HCT116 (cell line): Measurements from ENCODE around the gene TSPO. TPM values are rescaled to one million over a fixed set of nuclear protein-coding genes. Genes with fewer than 3 reads are reported as not detected.

Experiments
- ATAC-seq: fragments of 200-7000 bp; cut with Tn5 transposase; 2 replicates; pipeline ENCODE4 v1.9.1; 2020; ENCODE audit warnings: mild to moderate bottlenecking, moderate library complexity
- BruUV-seq: library from RNA; stranded (reverse); fragments of 400-500 nt; replicated peaks from 2 replicates; lab custom pipeline; 2021; lab: Mats Ljungman, UMichigan
- CTCF ChIA-PET: fragments of 300-600 bp; sonication (Branson Sonifier 250); formaldehyde crosslinking; loops from one replicate; lab custom pipeline; 2021; ENCODE audit warnings: antibody characterized with exemption; lab: Charles Lee
- POLR2A ChIA-PET: fragments of 300-600, 350-600 bp; sonication (Branson Sonifier 250); formaldehyde crosslinking; loops from one replicate; lab custom pipeline; 2021; ENCODE audit warnings: antibody characterized with exemption; lab: Charles Lee
- RAD21 ChIA-PET, 2 experiments: fragments of 300-600 bp; sonication (Branson Sonifier 250); formaldehyde crosslinking; loops; one replicate each; lab custom pipeline; 2023; ENCODE audit warnings: low total read pairs in 2 of 2; ENCODE audit not compliant: uncharacterized antibody in 2 of 2, unreplicated experiment in 2 of 2, low non-redundant PET in 1 of 2; lab: Charles Lee
- DNase-seq: peaks from one replicate; pipeline ENCODE4 v3.0.0-alpha.2; 2010; ENCODE audit warnings: low read depth, low spot score
- H2AFZ ChIP-seq: fragments of 200-600 bp; shearing (Covaris generic), sonication (generic); 2 replicates; pipeline ENCODE4 v1.6.1; 2017; ENCODE audit warnings: low read depth, mixed run types, mixed read lengths, antibody characterized with exemption, low read length; ENCODE audit not compliant: poor library complexity, severe bottlenecking
- H3K27ac ChIP-seq: 2 replicates; pipeline ENCODE4 v1.5.1; 2012; ENCODE audit warnings: low read depth, low read length
- H3K27me3 ChIP-seq: fragments of 200-600 bp; sonication (generic); 2 replicates; pipeline ENCODE4 v1.6.1; 2016; ENCODE audit warnings: mixed run types, low read length, mixed read lengths; ENCODE audit not compliant: insufficient read depth
- H3K36me3 ChIP-seq, 2 experiments: fragments of 200-500 bp in 1 of 2; fragments of 200-600 bp in 1 of 2; sonication (Bioruptor generic) in 1 of 2; sonication (generic) in 1 of 2; 2 replicates each; pipeline versions ENCODE4 v1.5.1 to v1.6.1; 2014 to 2016; ENCODE audit warnings: low read length in 2 of 2, inconsistent platforms in 1 of 2, mixed read lengths in 1 of 2, mixed run types in 1 of 2; ENCODE audit not compliant: insufficient read depth in 2 of 2, control insufficient read depth in 1 of 2
- H3K4me1 ChIP-seq, 2 experiments: fragments of 200-600 bp in 1 of 2; sonication (generic) in 1 of 2; 2 replicates each; pipeline versions ENCODE4 v1.5.1 to v1.6.1; 2012 to 2017; ENCODE audit warnings: low read length in 2 of 2, inconsistent platforms in 1 of 2, mild to moderate bottlenecking in 1 of 2, mixed read lengths in 1 of 2, mixed run types in 1 of 2, moderate library complexity in 1 of 2; ENCODE audit not compliant: insufficient read depth in 2 of 2, control insufficient read depth in 1 of 2
- H3K4me2 ChIP-seq: fragments of 200-600 bp; sonication (generic); 2 replicates; pipeline ENCODE4 v1.6.1; 2017; ENCODE audit warnings: mixed run types, low read length, mixed read lengths
- H3K4me3 ChIP-seq, 2 experiments: fragments of 200-600 bp in 1 of 2; sonication (generic) in 1 of 2; replicated peaks in 1 of 2; 2 replicates each; pipeline ENCODE4 v1.5.1; 2011 to 2016; ENCODE audit warnings: low read length in 2 of 2, control low read depth in 1 of 2, low read depth in 1 of 2, mild to moderate bottlenecking in 1 of 2, mixed read lengths in 1 of 2, mixed run types in 1 of 2
- H3K79me2 ChIP-seq: fragments of 200-600 bp; sonication (generic); 2 replicates; pipeline ENCODE4 v1.6.1; 2017; ENCODE audit warnings: mild to moderate bottlenecking, mixed run types, low read length, moderate library complexity, mixed read lengths; ENCODE audit not compliant: insufficient read depth
- H3K9ac ChIP-seq: fragments of 200-600 bp; sonication (generic); 2 replicates; pipeline ENCODE4 v1.6.1; 2016; ENCODE audit warnings: low read length, mixed read lengths
- H3K9me2 ChIP-seq: fragments of 200-600 bp; sonication (generic), shearing (Covaris generic); 2 replicates; pipeline ENCODE4 v1.6.1; 2017; ENCODE audit warnings: mixed run types, mild to moderate bottlenecking, moderate library complexity; ENCODE audit not compliant: insufficient read depth
- H3K9me3 ChIP-seq, 2 experiments: fragments of 200-500 bp in 1 of 2; fragments of 200-600 bp in 1 of 2; sonication (Bioruptor generic) in 1 of 2; sonication (generic) in 1 of 2; 2 replicates each; pipeline ENCODE4 v1.6.1; 2014 to 2017; ENCODE audit warnings: low read length in 2 of 2, mixed read lengths in 2 of 2, inconsistent platforms in 1 of 2, low read depth in 1 of 2, mild to moderate bottlenecking in 1 of 2, mixed run types in 1 of 2, moderate library complexity in 1 of 2; ENCODE audit not compliant: control insufficient read depth in 1 of 2, insufficient read depth in 1 of 2
- H4K20me1 ChIP-seq: fragments of 200-600 bp; sonication (generic), shearing (Covaris generic); 2 replicates; pipeline ENCODE4 v1.6.1; 2017; ENCODE audit warnings: mixed run types, mild to moderate bottlenecking, moderate library complexity; ENCODE audit not compliant: insufficient read depth
- ATF3 ChIP-seq: IDR thresholded peaks from 2 replicates; pipeline ENCODE4 v1.6.1; 2012
- CBX3 ChIP-seq: IDR thresholded peaks from 2 replicates; pipeline ENCODE4 v1.6.1; 2012; ENCODE audit warnings: low read depth
- CEBPB ChIP-seq: IDR thresholded peaks from 2 replicates; pipeline ENCODE4 v1.6.1; 2012; ENCODE audit warnings: low read depth
- CTCF ChIP-seq, 3 experiments: fragments of 200-600 bp in 1 of 3; sonication (generic) in 1 of 3; IDR thresholded peaks in 2 of 3; conservative IDR thresholded peaks in 1 of 3; 2 replicates each; pipeline ENCODE4 v1.5.1; 2012 to 2017; ENCODE audit warnings: low read depth in 2 of 3, low read length in 2 of 3, antibody characterized with exemption in 1 of 3, borderline replicate concordance in 1 of 3, control low read depth in 1 of 3, mild to moderate bottlenecking in 1 of 3, mixed read lengths in 1 of 3, mixed run types in 1 of 3, moderate library complexity in 1 of 3; ENCODE audit not compliant: insufficient read depth in 1 of 3
- EGR1 ChIP-seq: IDR thresholded peaks from 2 replicates; pipeline ENCODE4 v1.6.1; 2012; ENCODE audit warnings: low read depth
- ELF1 ChIP-seq: IDR thresholded peaks from 2 replicates; pipeline ENCODE4 v1.6.1; 2012; ENCODE audit warnings: low read depth, borderline replicate concordance
- EZH2 ChIP-seq: fragments of 200-600 bp; sonication (generic); IDR thresholded peaks from 2 replicates; pipeline ENCODE4 v1.6.1; 2017; ENCODE audit warnings: antibody characterized with exemption, mixed run types
- EZH2phosphoT487 ChIP-seq: fragments of 200-600 bp; IDR thresholded peaks from 2 replicates; pipeline ENCODE4 v1.6.1; 2018; ENCODE audit warnings: antibody characterized with exemption, borderline replicate concordance
- FOSL1 ChIP-seq: IDR thresholded peaks from 2 replicates; pipeline ENCODE4 v1.6.1; 2012; ENCODE audit warnings: low read depth
- JUND ChIP-seq: IDR thresholded peaks from 2 replicates; pipeline ENCODE4 v1.6.1; 2012
- MAX ChIP-seq: IDR thresholded peaks from 2 replicates; pipeline ENCODE4 v1.6.1; 2012
- POLR2A ChIP-seq: IDR thresholded peaks from 2 replicates; pipeline ENCODE4 v1.7.0; 2011; ENCODE audit warnings: borderline replicate concordance; ENCODE audit not compliant: insufficient read depth, insufficient read length; ENCODE audit errors: extremely low read depth
- POLR2AphosphoS5 ChIP-seq: IDR thresholded peaks from 2 replicates; pipeline ENCODE4 v1.6.1; 2011; ENCODE audit warnings: mild to moderate bottlenecking, low read depth, low read length, moderate library complexity
- RAD21 ChIP-seq: IDR thresholded peaks from 2 replicates; pipeline ENCODE4 v1.6.1; 2012; ENCODE audit warnings: low read depth, mild to moderate bottlenecking
- SIN3A ChIP-seq: IDR thresholded peaks from 2 replicates; pipeline ENCODE4 v1.6.1; 2012; ENCODE audit warnings: low read depth
- SRF ChIP-seq: IDR thresholded peaks from 2 replicates; pipeline ENCODE4 v1.6.1; 2012; ENCODE audit warnings: low read depth
- TCF7L2 ChIP-seq: IDR thresholded peaks from 2 replicates; pipeline ENCODE4 v1.7.0; 2011; ENCODE audit warnings: borderline replicate concordance, inconsistent platforms; ENCODE audit not compliant: insufficient read depth, insufficient read length; ENCODE audit errors: extremely low read depth
- YY1 ChIP-seq: IDR thresholded peaks from 2 replicates; pipeline ENCODE4 v1.6.1; 2011; ENCODE audit warnings: low read length, low read depth, moderate library complexity, mild to moderate bottlenecking; ENCODE audit not compliant: insufficient replicate concordance; ENCODE audit errors: extremely low read depth
- ZFX ChIP-seq: fragments of 450-650 bp; IDR thresholded peaks from 2 replicates; pipeline ENCODE4 v1.6.1; 2017
- ZNF274 ChIP-seq: fragments of 200-500 bp; sonication (Bioruptor generic); IDR thresholded peaks from 2 replicates; pipeline ENCODE4 v1.6.1; 2014; ENCODE audit warnings: mild to moderate bottlenecking, low read depth, low read length, inconsistent platforms
- intact Hi-C: fragments of 100-400 bp; cut with micrococcal nuclease; formaldehyde crosslinking; loops from 2 replicates; pipeline ENCODE4 v1.10.0; 2022
- total RNA-seq: library from RNA; stranded (reverse); gene quantifications from one replicate; pipeline ENCODE4 v1.2.1, GENCODE V29; 2021; ENCODE audit not compliant: unreplicated experiment
- TF ChIP-seq, protein P1 (sequence below): IDR thresholded peaks from 2 replicates; pipeline ENCODE4 v1.6.1; 2011; ENCODE audit warnings: mild to moderate bottlenecking, low read length, moderate library complexity; ENCODE audit not compliant: insufficient replicate concordance; ENCODE audit errors: extremely low read depth

TSPO gene
- total RNA-seq, 1 experiment from 2014 or later = 192 TPM

DNA sequence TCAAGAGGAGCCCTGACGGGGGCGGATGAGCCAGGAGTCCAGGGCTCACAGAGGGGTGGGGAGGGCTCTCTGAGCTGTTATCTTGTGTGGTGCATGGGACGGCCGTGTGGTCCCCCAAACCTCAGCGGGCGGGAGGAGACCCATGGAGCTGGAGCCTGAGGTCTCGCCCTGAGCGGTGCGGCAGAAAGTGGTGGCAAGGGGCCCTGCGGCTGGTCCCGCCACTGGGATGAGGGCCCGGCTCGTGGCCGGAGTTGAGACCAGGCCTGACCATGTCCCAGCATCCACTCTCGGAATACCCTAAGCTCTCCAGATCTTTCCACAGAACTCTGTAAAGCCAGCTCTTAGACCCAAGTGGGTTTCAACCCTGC lies 58.1 kb downstream of the TSPO start (continued):
- TF ChIP-seq SIN3A (no peak), FOSL1 (no peak), RAD21 (no peak), CBX3 (no peak), CEBPB (no peak)

- no peaks in the 10 kb centered on the region for H3K36me3 ChIP-seq
Observed at GRCh38 chr22:43209971-43210370, 58.6 kb downstream of the TSPO start.

More at GRCh38 chr22:43209971-43210370, 58.6 kb downstream of the TSPO start:
- ATAC-seq = no peak
- Histone ChIP-seq H3K27ac (no peak overlapping the region), H3K27me3 (no peaks in the 10 kb centered on the region)
- POLR2A ChIA-PET = no interaction called here
- TF ChIP-seq SRF (no peak), ELF1 (no peak), CBX3 (no peak), JUND (no peak), ATF3 (no peak), EZH2 (no peak), MAX (no peak), SIN3A (no peak), POLR2AphosphoS5 (no peak), POLR2A (no peak), EGR1 (no peak), ZFX (no peak), ZNF274 (no peak), TCF7L2 (no peak), EZH2phosphoT487 (no peak), YY1 (no peak), CTCF (IDR thresholded peaks at IDR 0.05 in 2 of 3, conservative IDR thresholded peaks at IDR 0.05 in 1 of 3; ENCODE audit: borderline replicate concordance in 1 of 3, insufficient read depth in 1 of 3, low read depth in 2 of 3, low read length in 2 of 3) (no peak), FOSL1 (no peak), RAD21 (no peak)
- TF ChIP-seq, protein P1, sequence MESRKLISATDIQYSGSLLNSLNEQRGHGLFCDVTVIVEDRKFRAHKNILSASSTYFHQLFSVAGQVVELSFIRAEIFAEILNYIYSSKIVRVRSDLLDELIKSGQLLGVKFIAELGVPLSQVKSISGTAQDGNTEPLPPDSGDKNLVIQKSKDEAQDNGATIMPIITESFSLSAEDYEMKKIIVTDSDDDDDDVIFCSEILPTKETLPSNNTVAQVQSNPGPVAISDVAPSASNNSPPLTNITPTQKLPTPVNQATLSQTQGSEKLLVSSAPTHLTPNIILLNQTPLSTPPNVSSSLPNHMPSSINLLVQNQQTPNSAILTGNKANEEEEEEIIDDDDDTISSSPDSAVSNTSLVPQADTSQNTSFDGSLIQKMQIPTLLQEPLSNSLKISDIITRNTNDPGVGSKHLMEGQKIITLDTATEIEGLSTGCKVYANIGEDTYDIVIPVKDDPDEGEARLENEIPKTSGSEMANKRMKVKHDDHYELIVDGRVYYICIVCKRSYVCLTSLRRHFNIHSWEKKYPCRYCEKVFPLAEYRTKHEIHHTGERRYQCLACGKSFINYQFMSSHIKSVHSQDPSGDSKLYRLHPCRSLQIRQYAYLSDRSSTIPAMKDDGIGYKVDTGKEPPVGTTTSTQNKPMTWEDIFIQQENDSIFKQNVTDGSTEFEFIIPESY = no peak
- TF ChIP-seq, all 23 proteins: peak for 0
- ChIA-PET RAD21 (interaction anchor here in 1 of 2 experiments (0.5 kb wide), 1 partner anchor 53 kb away, joined by 4 read pairs; no protein-coding TSS in a partner anchor), CTCF (no interaction called here)
- H3K4me3 ChIP-seq = no peak overlapping the region
- no peaks in the 10 kb centered on the region for H3K9me3 ChIP-seq
- no peak overlapping the region for H3K4me2 ChIP-seq
- H4K20me1 ChIP-seq = no peaks in the 10 kb centered on the region
- BruUV-seq = no TSS peak
- no peaks in the 10 kb centered on the region for H3K9me2 ChIP-seq
- DNase-seq = no peak
- H2AFZ ChIP-seq = no peak overlapping the region
- intact Hi-C loops = no loop called here
- H3K4me1 ChIP-seq = peaks cover 4 to 17% of the 10 kb centered on the region in 2 experiments; a peak in 3 of 4 replicates
- no peaks in the 10 kb centered on the region for H3K79me2 ChIP-seq
- no peak overlapping the region for H3K9ac ChIP-seq
